ENCODE measurements around the gene FGD2.
"Not testable (repeated sequence)": the region's sequence is repeated elsewhere in the genome, so short reads cannot be mapped to it uniquely, and the experiment has no call there.

FGD2 gene

DNA sequence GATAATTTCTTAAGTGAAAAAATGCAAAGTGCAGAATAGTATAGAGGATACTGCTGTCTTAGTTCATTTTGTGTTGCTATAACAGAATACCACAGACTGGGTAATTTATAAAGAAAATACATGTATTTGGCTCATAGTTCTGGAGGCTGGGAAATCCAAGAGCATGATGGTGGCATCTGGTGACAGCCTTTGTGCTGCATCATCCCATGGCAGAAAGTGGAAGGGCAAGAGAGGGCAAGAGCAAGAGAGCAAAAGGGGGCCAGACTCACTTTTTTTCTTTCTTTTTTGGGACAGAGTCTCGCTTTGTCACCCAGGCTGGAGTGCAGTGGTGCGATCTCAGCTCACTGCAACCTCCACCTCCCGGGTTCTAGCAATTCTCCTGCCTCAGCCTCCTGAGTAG lies 37.6 kb downstream of the FGD2 start:
- DNase-seq, result not testable (repeated sequence)

DNA sequence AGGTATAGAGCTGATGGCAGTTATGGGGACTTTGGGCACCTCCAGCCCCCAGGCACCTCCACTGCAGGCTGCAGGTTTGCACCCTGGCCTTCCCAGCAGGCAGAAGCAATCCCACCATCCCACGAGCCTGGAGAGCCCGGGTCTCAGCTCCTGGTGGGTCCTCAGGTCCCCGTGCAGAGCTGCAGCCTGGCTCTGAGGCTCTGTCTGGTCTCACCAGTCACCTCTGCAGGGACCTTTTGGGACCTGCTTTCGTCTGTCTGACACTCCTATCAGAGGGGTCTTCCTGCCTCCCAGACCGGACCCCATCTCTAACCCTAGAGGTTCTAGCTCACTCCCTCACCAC lies 41.9 kb downstream of the FGD2 start:
- DNase-seq, result no peak

- no peak for DNase-seq
These were observed 42.4 kb downstream of the FGD2 start for GRCh38 chr6:37047689-37048402.

DNA sequence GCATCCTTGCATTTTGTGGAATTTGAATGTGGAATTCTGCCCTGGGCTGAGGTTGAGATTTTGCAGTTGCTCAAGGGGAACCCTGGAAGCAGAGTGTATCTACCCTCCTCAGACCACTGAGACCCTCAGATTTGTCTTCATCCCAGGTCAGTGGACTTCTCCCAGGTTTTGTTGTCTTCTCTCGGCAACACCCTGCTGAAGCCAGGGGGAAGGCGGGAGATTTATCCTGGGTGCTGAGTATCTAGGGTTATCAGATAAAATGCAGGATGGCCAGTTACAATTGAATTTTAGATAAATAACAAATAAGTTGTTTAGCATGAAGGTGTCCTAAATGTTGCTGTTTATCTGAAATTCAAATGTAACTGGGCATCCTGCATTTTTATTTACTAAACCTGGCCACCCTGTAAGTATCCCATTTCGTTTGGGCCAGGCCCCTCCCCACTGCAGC lies 43.0 kb downstream of the FGD2 start:
- DNase-seq, result no peak

GRCh38 chr6:37048851-37049757 lies 43.6 kb downstream of the FGD2 start:
- no peak for DNase-seq

GRCh38 chr6:37049758-37050044 lies 44.2 kb downstream of the FGD2 start:
- DNase-seq, result no peak

- DNase-seq, result no peak
These were observed 44.8 kb downstream of the FGD2 start for GRCh38 chr6:37050045-37050853.

GRCh38 chr6:37050854-37051137 lies 45.3 kb downstream of the FGD2 start:
- no peak for DNase-seq

GRCh38 chr6:37051138-37052026 lies 45.9 kb downstream of the FGD2 start:
- peak; percentile 81 for DNase-seq

DNA sequence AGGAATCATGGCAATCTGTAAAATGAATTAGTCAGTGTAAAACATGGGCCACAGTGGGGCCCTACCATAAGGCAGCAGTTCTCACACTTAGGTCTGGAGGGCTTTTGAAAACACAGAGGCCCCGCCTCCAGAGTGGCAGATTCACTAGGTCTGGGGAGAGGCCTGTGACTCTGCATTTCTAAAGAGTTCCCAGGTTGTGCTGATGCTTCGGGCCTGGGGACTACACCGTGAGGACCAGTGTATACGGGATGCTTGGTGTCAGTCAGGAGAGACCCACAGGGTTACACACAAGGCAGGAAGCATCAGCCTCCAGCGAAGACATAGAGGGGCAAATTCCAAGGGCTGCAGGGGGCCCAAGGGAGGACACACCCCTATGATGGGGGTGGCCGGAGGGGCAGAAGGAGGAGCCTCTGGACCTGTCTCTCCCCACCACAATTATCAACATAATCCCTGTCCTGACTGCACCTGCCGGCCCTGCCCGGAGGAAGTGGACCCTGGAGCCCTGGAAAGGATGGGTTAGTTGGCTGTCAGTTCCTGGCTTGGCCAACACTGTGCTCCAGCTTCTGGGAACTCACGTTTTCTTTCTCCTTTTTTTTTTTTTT lies 46.7 kb downstream of the FGD2 start:
- DNase-seq, result peak; percentile 63

DNA sequence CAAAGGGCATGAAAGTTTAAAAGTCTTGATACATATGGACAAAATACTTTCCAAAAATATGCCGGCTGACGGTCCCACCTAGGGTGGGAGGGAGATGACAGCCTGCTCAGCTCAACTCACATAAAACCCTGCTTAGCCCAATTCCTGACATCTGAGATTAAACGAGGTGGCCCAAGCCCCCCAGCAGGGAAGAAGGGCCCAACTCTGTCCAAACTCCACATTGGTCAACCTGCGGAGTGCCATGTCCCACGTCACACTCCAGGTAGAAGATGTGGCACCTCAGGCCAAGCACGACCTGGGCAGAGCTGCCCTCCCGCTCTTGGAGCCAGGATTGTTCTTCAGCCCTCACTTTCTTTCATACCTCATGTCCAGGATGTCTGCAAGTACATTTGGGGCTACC lies 48.2 kb downstream of the FGD2 start:
- no peak for DNase-seq

- DNase-seq, result no peak
These were observed 48.7 kb downstream of the FGD2 start for GRCh38 chr6:37054171-37054570.

DNA sequence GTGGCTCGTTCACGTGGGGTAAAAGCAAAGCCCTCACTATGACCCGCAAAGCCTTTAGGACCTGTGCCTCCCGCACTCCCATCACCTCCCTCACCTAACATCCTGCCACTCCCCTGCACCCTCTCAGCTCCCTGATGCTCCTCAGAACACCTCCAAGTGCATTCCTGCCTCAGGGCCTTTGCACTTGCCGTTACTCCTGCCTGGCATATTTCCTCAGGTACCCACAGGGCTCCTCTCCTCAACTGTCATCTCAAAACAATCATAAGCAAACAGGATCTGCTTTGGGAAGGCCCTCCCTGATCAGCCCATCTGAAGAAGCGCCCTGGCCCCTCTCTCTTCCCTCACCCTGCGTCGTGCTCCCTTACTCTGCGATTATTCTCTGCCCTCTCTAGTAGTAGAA lies 49.1 kb downstream of the FGD2 start:
- DNase-seq, result no peak

DNA sequence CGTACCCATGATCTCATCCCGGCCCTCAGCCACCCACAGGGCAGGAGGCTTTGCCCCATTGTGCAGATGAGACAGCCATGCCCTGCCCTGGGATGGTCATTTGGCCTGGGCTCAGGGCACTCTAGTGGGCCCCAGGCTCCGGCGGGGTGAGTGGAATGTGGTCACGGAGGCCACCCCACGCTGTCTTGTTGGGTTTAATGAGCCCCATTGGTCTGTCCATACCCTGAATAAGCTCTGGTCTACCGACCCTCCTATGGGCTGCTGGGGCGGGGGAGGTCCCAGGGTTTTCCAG lies 50.6 kb downstream of the FGD2 start:
- no peak for DNase-seq

- no peak for DNase-seq
These were observed 51.1 kb downstream of the FGD2 start for GRCh38 chr6:37056439-37057127.

- no peak for DNase-seq
These were observed 51.6 kb downstream of the FGD2 start for GRCh38 chr6:37057128-37057471.

GRCh38 chr6:37057678-37058077 lies 52.2 kb downstream of the FGD2 start:
- no peak for DNase-seq

GRCh38 chr6:37058084-37058586 lies 52.7 kb downstream of the FGD2 start:
- DNase-seq, result no peak

DNA sequence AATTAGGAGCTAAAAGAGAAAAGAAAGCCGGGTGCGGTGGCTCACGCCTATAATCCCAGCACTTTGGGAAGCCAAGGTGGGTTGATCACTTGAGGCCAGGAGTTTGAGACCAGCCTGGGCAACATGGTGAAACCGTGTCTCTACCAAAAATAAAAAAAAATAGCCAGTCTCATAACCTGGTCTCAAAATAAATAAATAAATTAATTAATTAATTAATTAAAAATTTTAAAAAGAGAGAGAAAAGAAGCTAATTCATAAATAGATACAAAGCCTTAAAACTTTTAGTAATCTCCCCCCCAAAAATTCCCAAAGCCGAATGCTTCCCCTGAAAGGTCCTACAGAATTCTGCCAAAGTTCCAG lies 53.5 kb downstream of the FGD2 start:
- not testable (repeated sequence) for DNase-seq

DNA sequence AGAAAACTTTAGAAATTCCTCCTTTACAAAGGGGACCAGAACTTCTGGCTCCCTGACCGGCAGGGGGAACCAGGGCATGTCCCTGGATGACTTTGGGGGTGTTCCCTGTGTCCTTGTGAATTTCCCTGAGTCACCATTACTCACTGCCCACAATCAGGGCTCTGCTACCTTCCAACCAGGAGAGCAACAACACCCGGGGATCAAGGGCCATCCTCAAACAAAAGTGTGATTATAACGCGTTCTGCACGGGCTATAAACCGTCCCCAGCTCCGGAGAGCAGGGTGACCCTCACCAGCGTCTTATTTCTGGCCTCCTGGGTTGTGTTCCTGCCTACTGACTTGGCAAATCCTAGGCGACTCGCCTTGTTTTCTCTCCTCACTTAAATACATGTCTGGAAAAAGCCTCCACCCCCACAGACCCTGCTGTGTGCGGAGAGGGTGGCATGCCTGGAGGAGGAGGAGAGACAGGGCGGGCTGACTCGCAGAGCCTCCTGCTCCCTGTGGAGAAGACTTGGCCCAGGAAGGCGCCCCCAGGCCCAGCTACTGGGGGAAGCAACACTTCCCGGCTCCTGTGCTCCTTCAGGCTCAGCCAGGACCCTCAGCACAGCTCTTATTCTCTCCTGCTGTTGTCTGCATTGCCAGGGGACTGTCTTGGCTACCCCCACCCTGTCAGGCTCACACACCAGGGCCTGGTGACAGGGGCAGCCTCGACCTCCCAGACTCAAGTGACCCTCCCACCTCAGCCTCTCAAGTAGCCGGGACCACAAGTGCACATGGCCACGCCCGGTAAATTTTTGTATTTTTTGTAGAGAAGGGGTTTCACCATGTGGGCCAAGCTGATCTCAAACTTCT lies 54.1 kb downstream of the FGD2 start:
- peak; percentile 32 for DNase-seq

- DNase-seq, result no peak
These were observed 54.7 kb downstream of the FGD2 start for GRCh38 chr6:37060195-37060559.

All from NCI-H146 (cell line).